Neural cell (in vitro differentiated cells): ENCODE results near the gene PTX4. TPM values are rescaled to one million over a fixed set of nuclear protein-coding genes. Genes with fewer than 3 reads are reported as not detected.

Experiments
- H2AFZ ChIP-seq: fragments of 200-600, 300-800 bp; sonication (generic), shearing (Covaris generic); 2 replicates; pipeline ENCODE4 v1.6.0; 2014; ENCODE audit warnings: low read depth, mild to moderate bottlenecking, antibody characterized with exemption, low read length, moderate library complexity
- H3F3A ChIP-seq: fragments of 200-600 bp; shearing (Covaris generic); 2 replicates; pipeline ENCODE4 v1.6.1; 2016; ENCODE audit warnings: mild to moderate bottlenecking, moderate library complexity, mixed read lengths, antibody characterized with exemption, low read length; ENCODE audit not compliant: insufficient read depth, poor library complexity, severe bottlenecking
- H3K27ac ChIP-seq: fragments of 200-600, 300-800 bp; sonication (generic), shearing (Covaris generic); 2 replicates; pipeline ENCODE4 v1.5.1; 2014; ENCODE audit warnings: mild to moderate bottlenecking, low read length, moderate library complexity
- H3K27me3 ChIP-seq: fragments of 300-800, 200-600 bp; sonication (generic), shearing (Covaris generic); 2 replicates; pipeline ENCODE4 v1.6.0; 2014; ENCODE audit warnings: mild to moderate bottlenecking, low read depth, low read length, moderate library complexity; ENCODE audit not compliant: insufficient read depth
- H3K36me3 ChIP-seq: fragments of 300-800, 200-600 bp; sonication (generic), shearing (Covaris generic); 2 replicates; pipeline ENCODE4 v1.5.1; 2014; ENCODE audit warnings: mild to moderate bottlenecking, antibody characterized with exemption, low read length, moderate library complexity; ENCODE audit not compliant: insufficient read depth
- H3K4me2 ChIP-seq: fragments of 300-800, 200-600 bp; sonication (generic), shearing (Covaris generic); 2 replicates; pipeline ENCODE4 v1.6.0; 2014; ENCODE audit warnings: mild to moderate bottlenecking, low read length
- H3K4me3 ChIP-seq: fragments of 300-800, 200-600 bp; sonication (generic), shearing (Covaris generic); 2 replicates; pipeline ENCODE4 v1.5.1; 2014; ENCODE audit warnings: mild to moderate bottlenecking, low read length, moderate library complexity
- H3K79me2 ChIP-seq: fragments of 200-600 bp; shearing (Covaris generic); replicated peaks from 2 replicates; pipeline ENCODE4 v1.6.0; 2014; ENCODE audit warnings: mild to moderate bottlenecking, low read length, moderate library complexity; ENCODE audit not compliant: insufficient read depth
- H3K9ac ChIP-seq: fragments of 300-800, 200-600 bp; sonication (generic), shearing (Covaris generic); 2 replicates; pipeline ENCODE4 v1.6.1; 2016; ENCODE audit warnings: mild to moderate bottlenecking, low read length, mixed read lengths
- H3K9me2 ChIP-seq: fragments of 200-600 bp; shearing (Covaris generic); 2 replicates; pipeline ENCODE4 v1.6.1; 2016; ENCODE audit warnings: mild to moderate bottlenecking, low read length, mixed read lengths; ENCODE audit not compliant: insufficient read depth
- H3K9me3 ChIP-seq: fragments of 200-600, 300-800 bp; sonication (generic), shearing (Covaris generic); 2 replicates; pipeline ENCODE4 v1.6.1; 2016; ENCODE audit warnings: mild to moderate bottlenecking, mixed run types, low read length, moderate library complexity, mixed read lengths
- H4K20me1 ChIP-seq: fragments of 200-600 bp; shearing (Covaris generic); 2 replicates; pipeline ENCODE4 v1.6.1; 2016; ENCODE audit warnings: mild to moderate bottlenecking, mixed run types; ENCODE audit not compliant: insufficient read depth
- EP300 ChIP-seq: fragments of 450-650 bp; conservative IDR thresholded peaks from 2 replicates; pipeline ENCODE4 v1.6.1; 2014; ENCODE audit warnings: antibody characterized with exemption, mild to moderate bottlenecking, moderate library complexity; ENCODE audit not compliant: poor library complexity, severe bottlenecking
- EZH2 ChIP-seq: fragments of 200-600, 300-800 bp; shearing (Covaris generic), sonication (generic); IDR thresholded peaks from 2 replicates; pipeline ENCODE4 v1.6.1; 2014; ENCODE audit warnings: antibody characterized with exemption, low read length, borderline replicate concordance, mild to moderate bottlenecking; ENCODE audit not compliant: insufficient read depth, poor library complexity, severe bottlenecking
- MXI1 ChIP-seq: fragments of 450-650 bp; conservative IDR thresholded peaks from 2 replicates; pipeline ENCODE4 v1.6.1; 2014; ENCODE audit warnings: antibody characterized with exemption, mild to moderate bottlenecking; ENCODE audit not compliant: poor library complexity, severe bottlenecking
- POLR2AphosphoS5 ChIP-seq: IDR thresholded peaks from 2 replicates; pipeline ENCODE4 v1.6.1; 2012
- RAD21 ChIP-seq: fragments of 450-650 bp; conservative IDR thresholded peaks from 2 replicates; pipeline ENCODE4 v1.6.1; 2014; ENCODE audit warnings: antibody characterized with exemption, mild to moderate bottlenecking, moderate library complexity
- SMC3 ChIP-seq: fragments of 450-650 bp; conservative IDR thresholded peaks from 2 replicates; pipeline ENCODE4 v1.6.1; 2014; ENCODE audit warnings: antibody characterized with exemption, mild to moderate bottlenecking, moderate library complexity; ENCODE audit not compliant: poor library complexity
- TAF1 ChIP-seq: IDR thresholded peaks from 2 replicates; pipeline ENCODE4 v1.6.1; 2012; ENCODE audit warnings: low read depth
- polyA plus RNA-seq: library from polyadenylated mRNA; depleted of rRNA; stranded (reverse); fragments of >200 nt; gene quantifications from 2 replicates; pipeline ENCODE4 v1.2.3, GENCODE V29; 2014
- TF ChIP-seq, protein P1 (sequence below): fragments of 450-650 bp; IDR thresholded peaks from 2 replicates; pipeline ENCODE4 v1.5.1; 2014; ENCODE audit warnings: antibody characterized with exemption, mild to moderate bottlenecking, moderate library complexity; ENCODE audit not compliant: poor library complexity, severe bottlenecking
- TF ChIP-seq, protein P2 (sequence below): IDR thresholded peaks from 2 replicates; pipeline ENCODE4 v1.6.1; 2012; ENCODE audit warnings: borderline replicate concordance

PTX4 gene
- polyA plus RNA-seq, 1 donor from 2014 or later = not detected

GRCh38 chr16:1458336-1458976 lies 30.3 kb downstream of the PTX4 start:
- H2AFZ ChIP-seq = no peak overlapping the region
- TF ChIP-seq, protein P1, sequence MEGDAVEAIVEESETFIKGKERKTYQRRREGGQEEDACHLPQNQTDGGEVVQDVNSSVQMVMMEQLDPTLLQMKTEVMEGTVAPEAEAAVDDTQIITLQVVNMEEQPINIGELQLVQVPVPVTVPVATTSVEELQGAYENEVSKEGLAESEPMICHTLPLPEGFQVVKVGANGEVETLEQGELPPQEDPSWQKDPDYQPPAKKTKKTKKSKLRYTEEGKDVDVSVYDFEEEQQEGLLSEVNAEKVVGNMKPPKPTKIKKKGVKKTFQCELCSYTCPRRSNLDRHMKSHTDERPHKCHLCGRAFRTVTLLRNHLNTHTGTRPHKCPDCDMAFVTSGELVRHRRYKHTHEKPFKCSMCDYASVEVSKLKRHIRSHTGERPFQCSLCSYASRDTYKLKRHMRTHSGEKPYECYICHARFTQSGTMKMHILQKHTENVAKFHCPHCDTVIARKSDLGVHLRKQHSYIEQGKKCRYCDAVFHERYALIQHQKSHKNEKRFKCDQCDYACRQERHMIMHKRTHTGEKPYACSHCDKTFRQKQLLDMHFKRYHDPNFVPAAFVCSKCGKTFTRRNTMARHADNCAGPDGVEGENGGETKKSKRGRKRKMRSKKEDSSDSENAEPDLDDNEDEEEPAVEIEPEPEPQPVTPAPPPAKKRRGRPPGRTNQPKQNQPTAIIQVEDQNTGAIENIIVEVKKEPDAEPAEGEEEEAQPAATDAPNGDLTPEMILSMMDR = no peak
- TF ChIP-seq MXI1 (no peak), EZH2 (no peak), POLR2AphosphoS5 (no peak), RAD21 (no peak), SMC3 (no peak), EP300 (no peak), TAF1 (no peak)
- TF ChIP-seq, protein P2, sequence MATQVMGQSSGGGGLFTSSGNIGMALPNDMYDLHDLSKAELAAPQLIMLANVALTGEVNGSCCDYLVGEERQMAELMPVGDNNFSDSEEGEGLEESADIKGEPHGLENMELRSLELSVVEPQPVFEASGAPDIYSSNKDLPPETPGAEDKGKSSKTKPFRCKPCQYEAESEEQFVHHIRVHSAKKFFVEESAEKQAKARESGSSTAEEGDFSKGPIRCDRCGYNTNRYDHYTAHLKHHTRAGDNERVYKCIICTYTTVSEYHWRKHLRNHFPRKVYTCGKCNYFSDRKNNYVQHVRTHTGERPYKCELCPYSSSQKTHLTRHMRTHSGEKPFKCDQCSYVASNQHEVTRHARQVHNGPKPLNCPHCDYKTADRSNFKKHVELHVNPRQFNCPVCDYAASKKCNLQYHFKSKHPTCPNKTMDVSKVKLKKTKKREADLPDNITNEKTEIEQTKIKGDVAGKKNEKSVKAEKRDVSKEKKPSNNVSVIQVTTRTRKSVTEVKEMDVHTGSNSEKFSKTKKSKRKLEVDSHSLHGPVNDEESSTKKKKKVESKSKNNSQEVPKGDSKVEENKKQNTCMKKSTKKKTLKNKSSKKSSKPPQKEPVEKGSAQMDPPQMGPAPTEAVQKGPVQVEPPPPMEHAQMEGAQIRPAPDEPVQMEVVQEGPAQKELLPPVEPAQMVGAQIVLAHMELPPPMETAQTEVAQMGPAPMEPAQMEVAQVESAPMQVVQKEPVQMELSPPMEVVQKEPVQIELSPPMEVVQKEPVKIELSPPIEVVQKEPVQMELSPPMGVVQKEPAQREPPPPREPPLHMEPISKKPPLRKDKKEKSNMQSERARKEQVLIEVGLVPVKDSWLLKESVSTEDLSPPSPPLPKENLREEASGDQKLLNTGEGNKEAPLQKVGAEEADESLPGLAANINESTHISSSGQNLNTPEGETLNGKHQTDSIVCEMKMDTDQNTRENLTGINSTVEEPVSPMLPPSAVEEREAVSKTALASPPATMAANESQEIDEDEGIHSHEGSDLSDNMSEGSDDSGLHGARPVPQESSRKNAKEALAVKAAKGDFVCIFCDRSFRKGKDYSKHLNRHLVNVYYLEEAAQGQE = no peak
- no peaks in the 10 kb centered on the region for H3K36me3 ChIP-seq
- H4K20me1 ChIP-seq = no peaks in the 10 kb centered on the region
- H3K4me2 ChIP-seq = no peak overlapping the region
- no peak overlapping the region for H3K27ac ChIP-seq
- H3K9me2 ChIP-seq = no peaks in the 10 kb centered on the region
- no peak overlapping the region for H3K4me3 ChIP-seq
- no peaks in the 10 kb centered on the region for H3F3A ChIP-seq
- H3K79me2 ChIP-seq = no peaks in the 10 kb centered on the region
- H3K9me3 ChIP-seq = no peaks in the 10 kb centered on the region
- H3K9ac ChIP-seq = no peak overlapping the region
- H3K27me3 ChIP-seq = no peaks in the 10 kb centered on the region

DNA sequence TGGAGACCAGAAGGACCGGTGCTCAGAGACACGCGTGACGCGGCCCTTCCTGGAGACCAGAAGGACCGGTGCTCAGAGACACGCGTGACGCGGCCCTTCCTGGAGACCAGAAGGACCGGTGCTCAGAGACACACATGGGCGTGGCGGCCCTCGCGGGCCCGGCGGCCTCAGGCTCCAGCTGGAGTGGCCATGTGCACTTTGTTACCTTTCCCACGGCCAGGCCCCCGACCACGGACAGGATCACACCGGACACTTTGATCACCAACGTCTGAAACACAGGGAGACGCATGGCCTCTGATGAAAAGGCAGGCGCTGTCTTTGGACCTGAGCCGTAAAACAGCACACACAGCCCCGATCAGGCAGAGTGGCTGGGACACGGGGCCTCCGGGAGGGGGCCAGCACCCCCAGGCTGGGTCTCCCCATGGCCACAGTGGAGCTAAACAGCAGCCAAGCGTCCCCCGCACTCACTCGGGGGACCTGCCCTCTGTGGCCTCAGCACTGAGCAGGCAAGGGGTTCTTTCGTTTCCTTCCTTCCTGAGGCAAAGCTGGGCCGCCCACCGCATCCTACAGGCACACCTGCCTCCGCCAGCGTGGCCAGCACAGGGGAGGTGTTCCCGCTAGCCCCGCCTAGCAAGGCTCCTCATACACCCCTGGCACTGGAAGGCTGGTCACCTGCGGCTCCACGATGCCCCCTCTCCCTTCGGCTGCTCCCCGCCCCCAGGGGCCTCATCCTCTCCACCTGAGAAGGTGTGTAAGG lies 31.1 kb downstream of the PTX4 start:
- H3K27ac ChIP-seq = no peak overlapping the region
- H3K36me3 ChIP-seq = no peaks in the 10 kb centered on the region
- no peaks in the 10 kb centered on the region for H3K9me3 ChIP-seq
- TF ChIP-seq EZH2 (no peak), POLR2AphosphoS5 (no peak), EP300 (no peak), TAF1 (no peak), SMC3 (no peak), RAD21 (no peak), MXI1 (no peak)
- TF ChIP-seq, protein P1 = no peak
- TF ChIP-seq, protein P2 = no peak
- no peak overlapping the region for H2AFZ ChIP-seq
- H3K9ac ChIP-seq = no peak overlapping the region
- no peak overlapping the region for H3K4me3 ChIP-seq
- no peaks in the 10 kb centered on the region for H3K9me2 ChIP-seq
- no peaks in the 10 kb centered on the region for H3F3A ChIP-seq
- H3K27me3 ChIP-seq = no peaks in the 10 kb centered on the region
- no peaks in the 10 kb centered on the region for H4K20me1 ChIP-seq
- H3K79me2 ChIP-seq = no peaks in the 10 kb centered on the region
- H3K4me2 ChIP-seq = no peak overlapping the region
